Measurements from ENCODE around the gene RPS6KA1.
"Not testable (repeated sequence)": the region's sequence is repeated elsewhere in the genome, so short reads cannot be mapped to it uniquely, and the experiment has no call there.

RPS6KA1 gene

DNA sequence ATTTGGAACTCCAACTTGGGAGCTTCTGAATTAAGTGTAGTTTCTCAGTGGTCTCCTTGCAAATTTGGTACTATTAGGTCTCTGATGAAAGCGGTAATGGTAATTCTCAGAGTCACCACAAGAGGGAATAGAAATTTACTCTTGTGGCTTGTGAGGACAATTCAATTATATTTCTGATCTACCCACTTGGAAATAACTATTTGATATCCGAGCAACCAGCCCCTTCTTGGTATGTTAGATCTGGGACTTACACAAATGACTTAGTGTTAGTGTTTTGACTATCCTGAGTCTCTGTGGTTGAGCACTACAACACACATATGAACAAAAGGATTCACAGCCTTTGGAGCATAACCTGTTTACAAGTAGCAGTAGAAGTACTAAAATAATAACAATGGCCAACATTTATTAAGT, 68.1 kb downstream of the RPS6KA1 start:
- TF ChIP-seq, protein P1, sequence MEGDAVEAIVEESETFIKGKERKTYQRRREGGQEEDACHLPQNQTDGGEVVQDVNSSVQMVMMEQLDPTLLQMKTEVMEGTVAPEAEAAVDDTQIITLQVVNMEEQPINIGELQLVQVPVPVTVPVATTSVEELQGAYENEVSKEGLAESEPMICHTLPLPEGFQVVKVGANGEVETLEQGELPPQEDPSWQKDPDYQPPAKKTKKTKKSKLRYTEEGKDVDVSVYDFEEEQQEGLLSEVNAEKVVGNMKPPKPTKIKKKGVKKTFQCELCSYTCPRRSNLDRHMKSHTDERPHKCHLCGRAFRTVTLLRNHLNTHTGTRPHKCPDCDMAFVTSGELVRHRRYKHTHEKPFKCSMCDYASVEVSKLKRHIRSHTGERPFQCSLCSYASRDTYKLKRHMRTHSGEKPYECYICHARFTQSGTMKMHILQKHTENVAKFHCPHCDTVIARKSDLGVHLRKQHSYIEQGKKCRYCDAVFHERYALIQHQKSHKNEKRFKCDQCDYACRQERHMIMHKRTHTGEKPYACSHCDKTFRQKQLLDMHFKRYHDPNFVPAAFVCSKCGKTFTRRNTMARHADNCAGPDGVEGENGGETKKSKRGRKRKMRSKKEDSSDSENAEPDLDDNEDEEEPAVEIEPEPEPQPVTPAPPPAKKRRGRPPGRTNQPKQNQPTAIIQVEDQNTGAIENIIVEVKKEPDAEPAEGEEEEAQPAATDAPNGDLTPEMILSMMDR (IDR thresholded peaks at IDR 0.05; ENCODE audit: low read depth, low read length) = peak; percentile 61
- DNase-seq (ENCODE audit: extremely low read depth, low read depth) = no peak

DNA sequence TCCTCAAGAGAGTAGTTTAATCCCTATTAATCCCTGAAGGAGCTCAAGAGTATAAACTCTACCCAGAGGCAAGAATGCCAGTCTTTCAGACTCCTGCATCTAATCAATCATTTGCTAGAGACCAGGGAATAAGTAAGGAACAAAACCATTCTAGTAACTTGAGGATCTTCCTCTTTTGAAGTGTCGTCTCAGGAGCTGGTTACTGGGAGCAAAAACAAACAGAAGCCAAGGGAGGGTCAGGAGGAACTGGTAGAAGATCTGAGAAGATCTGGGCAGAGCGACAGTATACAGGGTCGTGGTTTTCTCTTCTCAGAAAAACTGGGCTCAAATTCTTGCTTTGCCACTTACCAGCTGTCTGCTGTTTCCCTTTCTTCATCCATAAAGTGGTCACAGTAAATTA, 69.3 kb downstream of the RPS6KA1 start:
- TF ChIP-seq, protein P1 (IDR thresholded peaks at IDR 0.05; ENCODE audit: low read depth, low read length) = no peak
- DNase-seq (ENCODE audit: extremely low read depth, low read depth) = no peak

DNA sequence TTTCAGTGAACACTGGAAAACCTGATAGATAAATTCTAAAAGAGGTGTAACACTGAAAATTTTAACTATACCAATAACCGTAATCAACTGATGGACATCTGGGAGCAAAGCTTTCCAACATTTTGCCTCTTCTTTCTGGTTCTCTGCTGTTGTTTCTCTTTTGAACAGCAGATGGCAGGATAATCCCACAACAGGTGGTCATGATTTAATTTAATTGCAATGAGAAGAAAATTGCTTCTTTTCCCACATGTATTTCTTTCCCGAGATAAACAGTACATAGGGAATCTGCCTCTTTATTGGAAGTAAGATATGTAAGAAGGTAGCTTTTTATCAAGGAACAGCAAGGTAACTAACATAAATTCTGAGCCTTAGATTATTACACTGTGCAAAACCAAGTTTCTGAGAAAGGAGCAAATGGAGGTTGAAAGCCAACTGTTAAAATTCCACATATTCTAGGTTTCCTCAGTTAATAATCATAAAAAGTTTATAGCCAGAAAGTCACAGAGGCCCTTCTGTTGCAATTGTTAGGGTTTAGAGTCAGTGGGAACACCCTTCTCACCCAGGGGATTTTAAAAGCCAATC, 72.9 kb downstream of the RPS6KA1 start:
- DNase-seq (ENCODE audit: extremely low read depth, low read depth) = peak; percentile 30
- TF ChIP-seq, protein P1 (IDR thresholded peaks at IDR 0.05; ENCODE audit: low read depth, low read length) = peak; percentile 78

DNA sequence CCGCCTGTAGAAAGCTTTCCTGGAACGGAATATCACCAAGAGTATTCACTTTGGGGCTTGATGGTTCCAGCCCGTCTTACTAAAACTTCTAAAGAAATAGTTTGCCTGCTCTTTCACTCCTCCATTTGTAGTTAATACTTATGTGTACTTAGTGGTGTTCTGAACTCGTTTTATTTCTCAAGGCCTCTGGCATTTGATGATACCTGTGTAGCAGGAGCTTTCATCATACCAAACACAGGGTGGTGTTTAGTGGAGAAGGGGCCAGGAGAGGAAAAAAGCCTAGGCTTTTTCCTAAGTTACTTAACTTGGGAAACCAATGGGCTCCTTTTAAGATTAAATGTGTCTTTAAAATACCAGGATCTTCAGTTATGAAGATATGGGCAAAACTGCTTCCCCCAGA, 74.3 kb downstream of the RPS6KA1 start:
- TF ChIP-seq, protein P1 (IDR thresholded peaks at IDR 0.05; ENCODE audit: low read depth, low read length) = no peak

DNA sequence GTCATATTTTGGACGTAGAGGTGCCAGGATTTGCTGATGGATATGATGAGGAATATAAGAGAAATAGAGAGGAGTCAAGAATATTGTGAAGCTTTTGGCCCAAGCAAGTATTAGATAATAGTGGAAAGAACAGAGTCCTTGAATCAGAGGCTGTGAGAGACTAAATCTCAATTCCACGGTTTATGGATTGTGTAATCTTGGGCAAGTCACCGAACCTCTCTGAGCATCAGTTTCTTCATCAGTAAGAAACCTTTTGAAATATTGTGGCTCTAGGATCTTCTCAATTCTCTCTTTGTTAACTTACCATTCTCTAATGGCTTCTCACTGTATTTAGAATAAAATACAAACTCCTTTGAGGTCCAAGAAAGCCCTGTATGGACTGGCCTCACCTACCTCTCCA, 77.6 kb downstream of the RPS6KA1 start:
- no peak for DNase-seq (ENCODE audit: extremely low read depth, low read depth)
- TF ChIP-seq, protein P1 (IDR thresholded peaks at IDR 0.05; ENCODE audit: low read depth, low read length) = no peak

More for the DNA sequence above, 74.3 kb downstream of the RPS6KA1 start:
- no peak for DNase-seq (ENCODE audit: extremely low read depth, low read depth)

DNA sequence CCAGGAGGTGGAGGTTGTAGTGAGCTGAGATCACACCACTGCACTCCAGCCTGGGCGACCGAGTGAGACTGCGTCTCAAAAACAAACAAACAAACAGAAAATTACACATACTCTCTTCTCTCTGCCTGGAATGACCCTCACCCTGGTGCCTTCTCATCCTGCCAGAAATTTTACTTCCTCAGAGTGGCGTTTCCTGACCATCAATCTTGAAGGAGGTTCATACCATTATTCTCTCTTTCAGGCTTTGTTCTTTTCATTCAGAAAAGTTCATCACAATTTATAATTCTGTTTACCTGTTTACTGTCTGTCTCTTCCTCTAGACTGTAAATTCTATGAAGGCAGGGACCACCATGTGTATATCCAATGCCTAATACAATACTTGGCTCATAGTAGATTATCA, 79.3 kb downstream of the RPS6KA1 start:
- DNase-seq (ENCODE audit: extremely low read depth, low read depth) = no peak
- TF ChIP-seq, protein P1 (IDR thresholded peaks at IDR 0.05; ENCODE audit: low read depth, low read length) = peak; percentile 7

DNA sequence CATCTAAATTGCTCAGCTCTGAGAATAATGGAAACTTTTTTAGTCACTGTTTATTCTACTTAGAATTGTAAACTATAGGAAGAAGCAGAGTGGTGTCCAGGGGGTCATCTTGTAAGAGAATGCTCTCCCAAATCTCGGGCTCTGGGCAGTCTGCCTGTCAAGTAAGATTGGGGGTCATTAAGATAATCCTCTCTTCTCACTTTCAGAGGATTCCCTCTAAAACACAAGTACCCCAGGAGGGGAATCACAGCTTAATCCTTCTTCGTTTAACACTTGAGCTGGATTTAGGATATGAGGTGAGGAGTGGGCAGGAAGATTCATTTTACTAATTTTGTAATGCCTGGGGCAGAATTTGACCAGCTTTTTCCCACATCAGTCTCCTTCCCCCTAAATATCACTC, 81.2 kb downstream of the RPS6KA1 start:
- TF ChIP-seq, protein P1 (IDR thresholded peaks at IDR 0.05; ENCODE audit: low read depth, low read length) = no peak
- DNase-seq (ENCODE audit: extremely low read depth, low read depth) = no peak

DNA sequence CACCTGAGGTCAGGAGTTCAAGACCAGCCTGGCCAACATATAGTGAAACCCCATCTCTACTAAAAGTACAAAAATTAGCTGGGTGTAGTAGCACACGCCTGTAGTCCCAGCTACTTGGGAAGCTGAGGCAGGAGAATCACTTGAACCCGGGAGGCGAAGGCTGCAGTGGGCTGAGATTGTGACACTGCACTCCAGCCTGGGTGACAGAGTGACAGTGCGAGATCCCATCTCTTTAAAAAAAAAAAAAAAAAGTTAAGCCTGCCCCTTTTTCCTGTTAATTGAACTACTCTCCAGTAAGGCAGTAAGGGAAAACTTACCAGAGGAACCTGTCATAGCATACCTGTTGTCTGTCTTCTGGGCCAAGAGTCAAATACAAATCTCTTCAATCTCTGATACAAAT, 83.1 kb downstream of the RPS6KA1 start:
- DNase-seq (ENCODE audit: extremely low read depth, low read depth) = not testable (repeated sequence)

Measured in AG09319 (cell line).